H1 (cell line): ENCODE results near the gene NLGN4Y. TPM values are rescaled to one million over a fixed set of nuclear protein-coding genes. Genes with fewer than 3 reads are reported as not detected.

ENCODE experiments used
- CTCF ChIA-PET: fragments of 300-600 bp; sonication (Branson Sonifier 250); formaldehyde crosslinking; loops from one replicate; lab custom pipeline; 2021; ENCODE audit not compliant: partially characterized antibody; lab: Charles Lee
- POLR2A ChIA-PET: fragments of 300-600 bp; sonication (Branson Sonifier 250); formaldehyde crosslinking; loops from one replicate; lab custom pipeline; 2021; ENCODE audit warnings: inconsistent platforms; ENCODE audit not compliant: partially characterized antibody; lab: Charles Lee
- DNase-seq, 2 experiments: peaks; one replicate each; pipeline versions ENCODE4 v3.0.0 to v3.0.0-alpha.2; 2010 to 2022; ENCODE audit warnings: low spot score in 2 of 2, low read depth in 1 of 2, mixed read lengths in 1 of 2
- FAIRE-seq: peaks from 2 replicates; lab custom pipeline; 2011; peaks lifted over from hg19 to GRCh38; lab: Jason Lieb, UNC
- H2AFZ ChIP-seq: 2 replicates; pipeline ENCODE4 v1.8.1; 2012; ENCODE audit warnings: low read length, inconsistent platforms
- H2AK5ac ChIP-seq: 2 replicates; pipeline ENCODE4 v1.6.1; 2013; ENCODE audit warnings: low read depth, low read length
- H2BK120ac ChIP-seq: replicated peaks from 2 replicates; pipeline ENCODE3; 2013; ENCODE audit warnings: low read depth, low read length, inconsistent platforms
- H2BK12ac ChIP-seq: 2 replicates; pipeline ENCODE4 v1.6.1; 2013; ENCODE audit warnings: low read depth, low read length
- H2BK15ac ChIP-seq: 2 replicates; pipeline ENCODE4 v1.6.1; 2013; ENCODE audit warnings: low read length
- H2BK20ac ChIP-seq: 2 replicates; pipeline ENCODE4 v1.6.1; 2013; ENCODE audit warnings: low read length
- H2BK5ac ChIP-seq: 2 replicates; pipeline ENCODE4 v1.6.1; 2013; ENCODE audit warnings: low read depth, low read length
- H3K14ac ChIP-seq: 2 replicates; pipeline ENCODE4 v1.6.1; 2013; ENCODE audit warnings: inconsistent platforms; ENCODE audit not compliant: insufficient read length
- H3K18ac ChIP-seq: 2 replicates; pipeline ENCODE4 v1.6.1; 2013; ENCODE audit warnings: low read length; ENCODE audit errors: extremely low read depth
- H3K23ac ChIP-seq: 2 replicates; pipeline ENCODE4 v1.6.1; 2013; ENCODE audit warnings: inconsistent platforms; ENCODE audit not compliant: insufficient read length
- H3K23me2 ChIP-seq: 2 replicates; pipeline ENCODE4 v1.6.1; 2013; ENCODE audit warnings: low read depth, low read length
- H3K27ac ChIP-seq: 2 replicates; pipeline ENCODE4 v1.6.1; 2011; ENCODE audit warnings: low read depth, low read length, inconsistent platforms
- H3K27me3 ChIP-seq, 4 experiments: replicated peaks in 1 of 4; 1 replicate in 1 of 4; 2 replicates in 3 of 4; pipeline versions ENCODE4 v1.6.1 to v1.8.1; 2011 to 2013; ENCODE audit warnings: low read length in 3 of 4, mild to moderate bottlenecking in 3 of 4, inconsistent platforms in 2 of 4, mixed read lengths in 2 of 4, moderate library complexity in 1 of 4; ENCODE audit not compliant: control insufficient read depth in 3 of 4, insufficient read depth in 3 of 4; ENCODE audit errors: extremely low read depth in 1 of 4
- H3K36me3 ChIP-seq, 4 experiments: 2 replicates each; pipeline versions ENCODE4 v1.6.1 to v1.8.1; 2011 to 2013; ENCODE audit warnings: mild to moderate bottlenecking in 4 of 4, low read length in 3 of 4, moderate library complexity in 2 of 4, control low read depth in 1 of 4, inconsistent platforms in 1 of 4; ENCODE audit not compliant: insufficient read depth in 4 of 4, control insufficient read depth in 2 of 4
- H3K4ac ChIP-seq: replicated peaks from 2 replicates; pipeline ENCODE3; 2013; ENCODE audit warnings: low read length, low read depth, mixed read lengths, inconsistent platforms; ENCODE audit not compliant: insufficient read length
- H3K4me1 ChIP-seq, 4 experiments: replicated peaks in 1 of 4; 1 replicate in 1 of 4; 2 replicates in 3 of 4; pipeline versions ENCODE4 v1.6.1 to v1.8.1; 2011 to 2013; ENCODE audit warnings: low read length in 3 of 4, inconsistent platforms in 2 of 4, mixed read lengths in 1 of 4; ENCODE audit not compliant: insufficient read depth in 4 of 4, control insufficient read depth in 3 of 4
- H3K4me2 ChIP-seq, 2 experiments: 2 replicates each; pipeline versions ENCODE4 v1.6.1 to v1.8.1; 2011 to 2013; ENCODE audit warnings: low read depth in 2 of 2, low read length in 2 of 2, control low read depth in 1 of 2, inconsistent platforms in 1 of 2, mild to moderate bottlenecking in 1 of 2; ENCODE audit not compliant: insufficient read depth in 1 of 2
- H3K4me3 ChIP-seq, 4 experiments: fragments of 200-600, 300-600 bp in 1 of 4; sonication (generic), shearing (Covaris generic), sonication (Bioruptor Twin) in 1 of 4; 2 replicates each; pipeline versions ENCODE4 v1.5.1 to v1.8.1; 2011 to 2016; ENCODE audit warnings: low read length in 4 of 4, low read depth in 3 of 4, control low read depth in 2 of 4, inconsistent platforms in 2 of 4, mild to moderate bottlenecking in 2 of 4, mixed read lengths in 1 of 4, moderate library complexity in 1 of 4; ENCODE audit not compliant: insufficient read depth in 2 of 4; ENCODE audit errors: extremely low read depth in 1 of 4
- H3K56ac ChIP-seq: replicated peaks from 2 replicates; pipeline ENCODE3; 2013; ENCODE audit warnings: low read depth, mild to moderate bottlenecking, mixed read lengths, low read length, inconsistent platforms; ENCODE audit not compliant: insufficient read length
- H3K79me1 ChIP-seq: 2 replicates; pipeline ENCODE4 v1.6.1; 2013; ENCODE audit warnings: low read depth, low read length, control low read depth
- H3K79me2 ChIP-seq, 2 experiments: 2 replicates each; pipeline versions ENCODE4 v1.6.1 to v1.8.1; 2012 to 2013; ENCODE audit warnings: low read length in 2 of 2, mild to moderate bottlenecking in 2 of 2, inconsistent platforms in 1 of 2; ENCODE audit not compliant: insufficient read depth in 2 of 2, control insufficient read depth in 1 of 2
- H3K9ac ChIP-seq, 4 experiments: replicated peaks in 1 of 4; 1 replicate in 1 of 4; 2 replicates in 3 of 4; pipeline versions ENCODE4 v1.6.1 to v1.8.1; 2011 to 2013; ENCODE audit warnings: low read depth in 3 of 4, low read length in 3 of 4, control low read depth in 2 of 4, mild to moderate bottlenecking in 2 of 4, moderate library complexity in 2 of 4, inconsistent platforms in 1 of 4; ENCODE audit errors: extremely low read depth in 1 of 4
- H3K9me3 ChIP-seq, 2 experiments: 2 replicates each; pipeline versions ENCODE4 v1.6.1 to v1.8.1; 2012 to 2013; ENCODE audit warnings: mild to moderate bottlenecking in 2 of 2, moderate library complexity in 2 of 2, control low read depth in 1 of 2, inconsistent platforms in 1 of 2, low read depth in 1 of 2, low read length in 1 of 2, mixed read lengths in 1 of 2; ENCODE audit not compliant: insufficient read depth in 2 of 2
- H4K20me1 ChIP-seq, 2 experiments: replicated peaks in 1 of 2; 2 replicates each; pipeline versions ENCODE3 to v1.8.1; 2011 to 2013; ENCODE audit warnings: inconsistent platforms in 2 of 2, low read length in 2 of 2, mild to moderate bottlenecking in 1 of 2; ENCODE audit not compliant: insufficient read depth in 2 of 2, control insufficient read depth in 1 of 2
- H4K5ac ChIP-seq: 2 replicates; pipeline ENCODE4 v1.6.1; 2013; ENCODE audit warnings: low read length, low read depth, mixed read lengths, inconsistent platforms; ENCODE audit not compliant: insufficient read length
- H4K8ac ChIP-seq: 2 replicates; pipeline ENCODE4 v1.8.0; 2013; ENCODE audit warnings: mild to moderate bottlenecking, moderate library complexity, low read length, inconsistent platforms; ENCODE audit not compliant: insufficient read depth; ENCODE audit errors: extremely low read depth
- H4K91ac ChIP-seq: replicated peaks from 2 replicates; pipeline ENCODE3; 2013; ENCODE audit warnings: low read length, mixed read lengths, inconsistent platforms; ENCODE audit not compliant: insufficient read length
- CEBPB ChIP-seq: IDR thresholded peaks from 2 replicates; pipeline ENCODE4 v1.6.1; 2012; ENCODE audit warnings: low read depth, low read length
- CHD2 ChIP-seq: IDR thresholded peaks from 2 replicates; pipeline ENCODE4 v1.6.1; 2012; ENCODE audit warnings: low read length, improper control_type of control experiment
- EZH2 ChIP-seq: fragments of 200-600 bp; sonication (generic); IDR thresholded peaks from 2 replicates; pipeline ENCODE4 v1.7.1; 2012; ENCODE audit warnings: low read depth, mild to moderate bottlenecking, moderate library complexity, low read length, inconsistent platforms; ENCODE audit not compliant: severe bottlenecking
- JUND ChIP-seq: IDR thresholded peaks from 2 replicates; pipeline ENCODE4 v1.6.1; 2011; ENCODE audit warnings: mild to moderate bottlenecking, improper control_type of control experiment, low read length
- KDM4A ChIP-seq: IDR thresholded peaks from one replicate; pipeline ENCODE4 v1.7.1; 2012; ENCODE audit warnings: low read depth, mild to moderate bottlenecking, moderate library complexity, low read length, inconsistent platforms; ENCODE audit not compliant: severe bottlenecking
- NANOG ChIP-seq: IDR thresholded peaks from 2 replicates; pipeline ENCODE4 v1.6.1; 2011; ENCODE audit warnings: low read length, low read depth, mild to moderate bottlenecking, inconsistent platforms; ENCODE audit not compliant: insufficient read depth, poor library complexity, severe bottlenecking
- POU5F1 ChIP-seq: IDR thresholded peaks from 2 replicates; pipeline ENCODE4 v1.6.1; 2011; ENCODE audit warnings: low read depth, mild to moderate bottlenecking, low read length, moderate library complexity
- RAD21 ChIP-seq, 2 experiments: IDR thresholded peaks in 1 of 2; conservative IDR thresholded peaks in 1 of 2; 2 replicates each; pipeline ENCODE4 v1.6.1; 2011; ENCODE audit warnings: low read depth in 2 of 2, low read length in 2 of 2, improper control_type of control experiment in 1 of 2, inconsistent platforms in 1 of 2, mild to moderate bottlenecking in 1 of 2, moderate library complexity in 1 of 2
- RBBP5 ChIP-seq: IDR thresholded peaks from 2 replicates; pipeline ENCODE4 v1.7.1; 2012; ENCODE audit warnings: low read depth, mild to moderate bottlenecking, inconsistent platforms, low read length, moderate library complexity, borderline replicate concordance
- RFX5 ChIP-seq: IDR thresholded peaks from 2 replicates; pipeline ENCODE4 v1.6.1; 2011; ENCODE audit warnings: low read depth, low read length, improper control_type of control experiment, borderline replicate concordance
- TEAD4 ChIP-seq: IDR thresholded peaks from 2 replicates; pipeline ENCODE4 v1.6.1; 2012; ENCODE audit warnings: low read depth, low read length, inconsistent platforms, mixed read lengths
- WGBS, 2 experiments: shearing (Covaris generic) in 1 of 2; methylation state at CpG; one replicate each; pipeline versions ENCODE4 v1.1.6 to v1.1.7; 2013 to 2015; ENCODE audit warnings: low lambda C conversion rate in 2 of 2, mixed read lengths in 2 of 2, inconsistent platforms in 1 of 2, low coverage in 1 of 2, missing lambda C conversion rate in 1 of 2; ENCODE audit not compliant: insufficient replicate concordance in 2 of 2, insufficient coverage in 1 of 2, insufficient read length in 1 of 2; ENCODE audit errors: extremely low coverage in 1 of 2, missing lambda C conversion rate in 1 of 2; 5-methylcytosine and 5-hydroxymethylcytosine counted together
- polyA plus RNA-seq, 7 experiments: library from polyadenylated mRNA; depleted of rRNA in 3 of 7; stranded (reverse) in 5 of 7; unstranded in 2 of 7; fragments of >200 nt in 5 of 7; fragments of 200-250 nt in 2 of 7; gene quantifications; 1 replicate in 5 of 7; 2 replicates in 1 of 7; 4 replicates in 1 of 7; pipeline versions ENCODE4 v1.2.1 to v1.2.3, GENCODE V29; 2011 to 2013; ENCODE audit warnings: missing spikeins in 2 of 7, mixed read lengths in 2 of 7
- total RNA-seq: library from RNA; stranded (reverse); fragmentation: NEBNext Ultra II Directional; extraction: Animal tissue kit (Norgen Biotek cat#: 25700); gene quantifications from 2 replicates; pipeline ENCODE4 v1.2.1, GENCODE V29; 2021

Gene NLGN4Y
- total and polyA plus RNA-seq, 2 of the 8 experiments (the other 6 are each of a cell fraction or from before 2014, with no cell fraction given): 35.7 to 51.3 TPM

DNA sequence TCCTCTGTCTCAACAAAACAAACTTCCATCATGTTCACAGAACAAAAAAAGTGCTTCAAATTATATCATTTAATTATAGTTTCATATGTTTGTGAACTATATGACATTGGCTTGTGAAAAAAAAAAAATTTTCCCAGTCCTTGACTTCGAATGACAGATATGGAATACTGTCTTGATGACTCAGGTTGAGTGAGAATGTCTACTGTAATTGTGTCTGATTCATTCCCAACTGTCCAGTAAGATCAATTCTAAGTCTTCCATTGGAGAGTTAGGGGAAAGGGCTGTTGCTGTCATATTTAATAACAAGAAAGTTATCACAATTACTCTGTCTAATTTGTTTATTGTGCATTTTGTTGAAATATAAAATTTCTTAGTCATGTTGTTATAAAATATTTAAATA, 34.1 kb upstream of the NLGN4Y start:
- Histone ChIP-seq H2BK120ac (no peak overlapping the region), H4K91ac (no peak overlapping the region), H2AK5ac (no peak overlapping the region), H3K27me3 (no peaks in the 10 kb centered on the region), H3K36me3 (no peaks in the 10 kb centered on the region), H3K9me3 (no peaks in the 10 kb centered on the region), H3K9ac (no peak overlapping the region), H3K79me2 (no peaks in the 10 kb centered on the region), H3K14ac (no peak overlapping the region), H4K8ac (no peak overlapping the region), H3K4me3 (no peak overlapping the region), H2BK5ac (no peak overlapping the region), H2BK15ac (no peak overlapping the region)
- POLR2A ChIA-PET: no interaction called here
- no peak for TF ChIP-seq KDM4A
- TF ChIP-seq NANOG: no peak
- no peak for TF ChIP-seq EZH2
- no peak for TF ChIP-seq POU5F1
- no peak for TF ChIP-seq CEBPB
- TF ChIP-seq CHD2: no peak
- no peak for TF ChIP-seq TEAD4
- TF ChIP-seq JUND: no peak
- TF ChIP-seq RBBP5: no peak
- TF ChIP-seq RFX5: no peak
- no peak for TF ChIP-seq RAD21 (IDR thresholded peaks at IDR 0.05 in 1 of 2, conservative IDR thresholded peaks at IDR 0.05 in 1 of 2; ENCODE audit: low read depth in 2 of 2, low read length in 2 of 2)
- TF ChIP-seq, all 59 proteins: peak for 0
- no peaks in the 10 kb centered on the region for H4K20me1 ChIP-seq
- no peaks in the 10 kb centered on the region for H3K79me1 ChIP-seq
- no peaks in the 10 kb centered on the region for H3K4me1 ChIP-seq
- H2AFZ ChIP-seq: no peak overlapping the region
- no peak overlapping the region for H2BK20ac ChIP-seq
- DNase-seq (no peak), FAIRE-seq (no peak)
- H3K23ac ChIP-seq: no peak overlapping the region
- no peaks in the 10 kb centered on the region for H3K23me2 ChIP-seq
- CTCF ChIA-PET: no interaction called here
- H3K4ac ChIP-seq: no peak overlapping the region
- H3K4me2 ChIP-seq: no peak overlapping the region
- no peak overlapping the region for H4K5ac ChIP-seq
- H2BK12ac ChIP-seq: no peak overlapping the region
- WGBS, 2 experiments: 82% methylated on average over 1 of the region's 1 CpG; no CpG with 5 or more reads in 1 of the 2 experiments
- H3K56ac ChIP-seq: no peak overlapping the region
- H3K18ac ChIP-seq: no peak overlapping the region
- H3K27ac ChIP-seq: no peak overlapping the region
